BLaER1 treated with 17β-estradiol and CSF1 and Interleukin-3, amounts not matched to agents 10 nM and 100 nM (cell line): Measurements from ENCODE around the gene MAPK8IP3.

Source experiments
- H3K27ac ChIP-seq, 11 experiments: shearing (Covaris generic); formaldehyde crosslinking; 2 replicates each; pipeline ENCODE4 v1.8.1; 2022
- H3K27me3 ChIP-seq, 11 experiments: shearing (Covaris generic); formaldehyde crosslinking; 2 replicates each; pipeline ENCODE4 v1.8.1; 2022
- H3K36me3 ChIP-seq, 11 experiments: shearing (Covaris generic); formaldehyde crosslinking; 2 replicates each; pipeline ENCODE4 v1.8.1; 2022
- H3K4me1 ChIP-seq, 10 experiments: shearing (Covaris generic); formaldehyde crosslinking; 2 replicates each; pipeline ENCODE4 v1.8.1; 2022
- H3K4me2 ChIP-seq, 11 experiments: shearing (Covaris generic); formaldehyde crosslinking; 2 replicates each; pipeline ENCODE4 v1.8.1; 2022
- H3K4me3 ChIP-seq, 10 experiments: shearing (Covaris generic); formaldehyde crosslinking; 2 replicates each; pipeline ENCODE4 v1.8.1; 2022
- H3K9ac ChIP-seq, 11 experiments: shearing (Covaris generic); formaldehyde crosslinking; 2 replicates each; pipeline ENCODE4 v1.8.1; 2022
- H3K9me3 ChIP-seq, 11 experiments: shearing (Covaris generic); formaldehyde crosslinking; replicated peaks in 1 of 11; 2 replicates each; pipeline ENCODE4 v1.8.1; 2022
- H4K20me1 ChIP-seq, 11 experiments: shearing (Covaris generic); formaldehyde crosslinking; 2 replicates each; pipeline ENCODE4 v1.8.1; 2022
- Cebpa-rat ChIP-seq, 11 experiments: shearing (Covaris generic); IDR thresholded peaks; 2 replicates each; pipeline ENCODE4 v1.8.1; 2022

Gene MAPK8IP3

DNA sequence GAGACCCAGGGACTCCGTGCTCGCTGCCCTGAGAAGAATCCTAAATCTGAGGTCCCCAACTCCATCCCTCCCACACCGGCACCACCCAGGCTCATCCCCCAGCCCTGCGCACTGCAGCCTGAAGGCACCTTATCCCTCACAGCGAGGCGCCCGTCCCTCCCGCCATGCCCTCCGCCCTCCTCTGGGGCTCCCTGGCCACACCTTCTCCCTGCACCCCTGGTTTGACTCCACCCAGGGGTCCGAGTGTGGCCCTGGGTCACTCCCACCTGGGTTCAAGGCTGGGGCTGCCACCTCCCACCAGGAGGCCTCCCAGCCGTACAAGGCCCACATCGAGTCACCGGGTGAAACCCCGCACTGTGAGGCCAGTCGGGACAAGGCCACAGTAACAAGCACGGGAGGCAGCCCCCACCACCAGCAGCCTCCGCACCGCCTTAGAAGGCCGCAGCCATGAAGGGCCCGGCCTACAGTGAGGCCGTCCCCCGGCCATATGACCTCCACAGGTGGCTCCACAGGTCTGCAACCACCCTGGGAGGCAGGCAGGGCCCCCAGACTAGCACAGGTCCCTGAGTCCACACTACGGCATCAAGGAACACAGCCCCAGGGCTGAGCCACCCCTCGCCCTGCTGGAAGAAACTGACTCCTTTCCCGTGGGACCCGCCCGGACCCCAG, 112.3 kb downstream of the MAPK8IP3 start:
- H3K4me2 ChIP-seq, result no peak overlapping the region
- H3K9me3 ChIP-seq, result no peaks in the 10 kb centered on the region
- H3K9ac ChIP-seq, result no peak overlapping the region
- H3K36me3 ChIP-seq, result peaks cover 26 to 96% (median 63%) of the 10 kb centered on the region in 11 experiments
- H4K20me1 ChIP-seq, result peaks cover 0 to 54% (median 10%) of the 10 kb centered on the region in 11 experiments; a peak in 12 of 22 replicates
- no peak overlapping the region for H3K4me3 ChIP-seq
- peaks cover 0 to under 1% (median 0%) of the 10 kb centered on the region in 10 experiments; a peak in 1 of 20 replicates for H3K4me1 ChIP-seq
- no peak for TF ChIP-seq Cebpa-rat (IDR thresholded peaks at IDR 0.05)
- no peak overlapping the region for H3K27ac ChIP-seq
- no peaks in the 10 kb centered on the region for H3K27me3 ChIP-seq

DNA sequence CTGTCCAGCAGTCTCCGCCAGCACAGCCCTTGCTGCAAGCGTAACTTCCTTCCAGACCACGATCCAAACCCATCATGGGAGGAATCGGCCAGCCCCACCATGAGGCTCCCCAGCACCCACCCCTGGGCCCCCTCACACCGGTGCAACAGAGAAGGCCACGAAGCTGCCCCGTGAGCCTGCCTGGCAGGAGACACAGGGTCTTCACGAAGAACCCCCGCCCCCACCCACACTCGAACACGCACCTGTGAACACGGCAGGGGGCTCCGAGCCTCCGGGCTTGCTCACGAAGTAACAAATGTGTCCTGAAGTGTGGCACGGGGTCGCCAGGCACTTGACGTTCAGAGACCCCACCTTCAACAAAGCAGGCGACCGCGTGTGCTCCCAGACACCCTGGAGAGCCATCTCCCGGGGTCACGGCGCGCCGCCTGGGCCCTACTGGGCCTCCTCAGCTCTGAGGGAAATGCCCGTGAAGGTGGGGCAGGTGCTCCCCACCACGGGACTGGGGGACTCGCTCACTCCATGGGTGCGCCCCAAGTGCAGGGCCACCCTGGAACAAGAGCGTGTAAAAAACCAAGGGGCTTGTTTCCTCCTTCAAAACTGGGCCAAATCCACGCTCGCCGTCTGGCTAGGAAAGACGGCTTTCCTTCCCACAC, 113.0 kb downstream of the MAPK8IP3 start:
- H3K36me3 ChIP-seq, result peaks cover 26 to 90% (median 61%) of the 10 kb centered on the region in 11 experiments
- H3K9ac ChIP-seq, result no peak overlapping the region
- H3K4me2 ChIP-seq, result no peak overlapping the region
- H3K4me1 ChIP-seq, result peaks cover 0 to 6% (median 0%) of the 10 kb centered on the region in 10 experiments; a peak in 5 of 20 replicates
- H3K9me3 ChIP-seq, result no peaks in the 10 kb centered on the region
- no peaks in the 10 kb centered on the region for H3K27me3 ChIP-seq
- H4K20me1 ChIP-seq, result peaks cover 0 to 56% (median 12%) of the 10 kb centered on the region in 11 experiments; a peak in 14 of 22 replicates
- no peak overlapping the region for H3K4me3 ChIP-seq
- TF ChIP-seq Cebpa-rat (IDR thresholded peaks at IDR 0.05), result no peak
- H3K27ac ChIP-seq, result no peak overlapping the region

DNA sequence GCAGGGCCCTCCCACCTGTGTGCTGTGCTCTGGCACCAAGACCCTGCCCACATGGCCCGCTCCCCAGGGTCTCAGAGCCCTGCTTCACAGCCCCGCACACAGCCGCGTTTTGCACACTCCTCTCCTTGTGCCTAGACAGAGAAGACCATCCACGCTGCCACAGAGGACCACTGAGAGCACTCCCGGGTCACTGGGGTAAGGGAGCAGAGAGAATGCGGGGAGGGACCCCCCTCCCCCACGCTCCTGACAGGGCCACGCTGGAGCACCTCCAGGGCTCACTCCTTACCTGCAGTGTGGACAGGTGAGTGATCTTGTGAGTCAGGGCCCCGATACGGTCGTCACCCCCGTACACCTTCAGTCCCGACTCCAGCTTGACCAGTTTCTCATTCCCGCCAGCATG, 113.6 kb downstream of the MAPK8IP3 start:
- Histone ChIP-seq H3K4me2 (no peak overlapping the region), H3K9me3 (no peaks in the 10 kb centered on the region), H3K9ac (no peak overlapping the region), H4K20me1 (peaks cover 0 to 62% (median 16%) of the 10 kb centered on the region in 11 experiments; a peak in 15 of 22 replicates), H3K4me3 (no peak overlapping the region), H3K27ac (no peak overlapping the region), H3K36me3 (peaks cover 26 to 84% (median 61%) of the 10 kb centered on the region in 11 experiments), H3K27me3 (no peaks in the 10 kb centered on the region), H3K4me1 (peaks cover 0 to 12% (median 0%) of the 10 kb centered on the region in 10 experiments; a peak in 7 of 20 replicates)
- TF ChIP-seq Cebpa-rat (IDR thresholded peaks at IDR 0.05), result no peak
